Keratinocyte (primary cell): Measurements from ENCODE around the gene THAP3. TPM values are rescaled to one million over a fixed set of nuclear protein-coding genes. Genes with fewer than 3 reads are reported as not detected.
"Not testable (repeated sequence)": the region's sequence is repeated elsewhere in the genome, so short reads cannot be mapped to it uniquely, and the experiment has no call there.

Experiments
- DNase-seq: peaks from one replicate; pipeline ENCODE4 v3.0.0-alpha.2; 2011; ENCODE audit warnings: low read depth, missing footprints, low spot score
- FAIRE-seq: peaks from 2 replicates; lab custom pipeline; 2011; peaks lifted over from hg19 to GRCh38; lab: Jason Lieb, UNC
- H2AFZ ChIP-seq: 2 replicates; pipeline ENCODE4 v1.6.0; 2012; ENCODE audit warnings: low read length, control low read depth, inconsistent platforms; ENCODE audit not compliant: control insufficient read depth
- H3K27ac ChIP-seq: 2 replicates; pipeline ENCODE4 v1.5.1; 2011; ENCODE audit warnings: low read length; ENCODE audit not compliant: control insufficient read depth, insufficient read depth
- H3K27me3 ChIP-seq: 3 replicates; pipeline ENCODE4 v1.6.0; 2011; ENCODE audit warnings: low read length; ENCODE audit not compliant: control insufficient read depth, insufficient read depth; ENCODE audit errors: extremely low read depth
- H3K36me3 ChIP-seq, 2 experiments: 2 replicates in 1 of 2; 3 replicates in 1 of 2; pipeline ENCODE4 v1.5.1; 2011; ENCODE audit warnings: low read length in 2 of 2, mild to moderate bottlenecking in 1 of 2; ENCODE audit not compliant: control insufficient read depth in 2 of 2, insufficient read depth in 2 of 2; ENCODE audit errors: extremely low read depth in 1 of 2
- H3K4me1 ChIP-seq: 3 replicates; pipeline ENCODE4 v1.5.1; 2011; ENCODE audit warnings: low read length; ENCODE audit not compliant: control insufficient read depth, insufficient read depth; ENCODE audit errors: extremely low read depth
- H3K4me2 ChIP-seq: 3 replicates; pipeline ENCODE4 v1.6.0; 2011; ENCODE audit warnings: low read depth, low read length; ENCODE audit not compliant: control insufficient read depth, insufficient read depth; ENCODE audit errors: extremely low read depth
- H3K4me3 ChIP-seq, 3 experiments: fragments of 200-600 bp in 1 of 3; sonication (generic) in 1 of 3; 2 replicates in 2 of 3; 3 replicates in 1 of 3; pipeline ENCODE4 v1.5.1; 2011 to 2016; ENCODE audit warnings: low read length in 3 of 3, mild to moderate bottlenecking in 3 of 3, control low read depth in 2 of 3, inconsistent platforms in 1 of 3, low read depth in 1 of 3, mixed read lengths in 1 of 3, mixed run types in 1 of 3, moderate library complexity in 1 of 3; ENCODE audit not compliant: control insufficient read depth in 2 of 3, insufficient read depth in 2 of 3; ENCODE audit errors: extremely low read depth in 1 of 3
- H3K79me2 ChIP-seq: 2 replicates; pipeline ENCODE4 v1.6.0; 2012; ENCODE audit warnings: low read length; ENCODE audit not compliant: control insufficient read depth, insufficient read depth
- H3K9ac ChIP-seq: 3 replicates; pipeline ENCODE4 v1.6.0; 2011; ENCODE audit warnings: low read length; ENCODE audit not compliant: control insufficient read depth, insufficient read depth; ENCODE audit errors: extremely low read depth
- H3K9me1 ChIP-seq: 3 replicates; pipeline ENCODE4 v1.6.0; 2011; ENCODE audit warnings: low read length; ENCODE audit not compliant: control insufficient read depth, insufficient read depth; ENCODE audit errors: extremely low read depth
- H3K9me3 ChIP-seq: 2 replicates; pipeline ENCODE4 v1.5.1; 2012; ENCODE audit warnings: low read depth, low read length; ENCODE audit not compliant: control insufficient read depth
- H4K20me1 ChIP-seq: 3 replicates; pipeline ENCODE4 v1.6.0; 2011; ENCODE audit warnings: low read length; ENCODE audit not compliant: control insufficient read depth, insufficient read depth; ENCODE audit errors: extremely low read depth
- EZH2 ChIP-seq: IDR thresholded peaks from one replicate; pipeline ENCODE4 v1.6.1; 2012; ENCODE audit warnings: inconsistent platforms, mild to moderate bottlenecking, low read length, moderate library complexity
- dilution Hi-C: fragments of 300-500 bp; cut with MboI; formaldehyde crosslinking; loops from one replicate; pipeline ENCODE4 v1.7.0; 2020; ENCODE audit warnings: low sequenced_read_pairs; ENCODE audit not compliant: extremely low pct_ligation_motif_present
- polyA plus RNA-seq, 5 experiments: library from polyadenylated mRNA; depleted of rRNA in 3 of 5; stranded (reverse) in 3 of 5; stranded (forward) in 1 of 5; unstranded in 1 of 5; fragments of >200 nt; gene quantifications; 1 replicate in 1 of 5; 2 replicates in 3 of 5; 3 replicates in 1 of 5; pipeline versions ENCODE4 v1.2.1 to v1.2.3, GENCODE V29; 2011 to 2012; ENCODE audit warnings: missing spikeins in 2 of 5, low read depth in 1 of 5, low replicate concordance in 1 of 5
- TF ChIP-seq, protein P1 (sequence below), 3 experiments: IDR thresholded peaks in 1 of 3; conservative IDR thresholded peaks in 1 of 3; optimal IDR thresholded peaks in 1 of 3; 2 replicates in 2 of 3; 3 replicates in 1 of 3; pipeline versions ENCODE3 to v1.5.1; 2011; ENCODE audit warnings: low read length in 3 of 3, mild to moderate bottlenecking in 3 of 3, moderate library complexity in 2 of 3, control low read depth in 1 of 3, inconsistent platforms in 1 of 3; ENCODE audit not compliant: insufficient read depth in 2 of 3; ENCODE audit errors: extremely low read depth in 1 of 3

Gene THAP3
- polyA plus RNA-seq, 1 donor (not counting 4 experiments of a cell fraction or from before 2014, with no cell fraction given): 5.1 TPM

DNA sequence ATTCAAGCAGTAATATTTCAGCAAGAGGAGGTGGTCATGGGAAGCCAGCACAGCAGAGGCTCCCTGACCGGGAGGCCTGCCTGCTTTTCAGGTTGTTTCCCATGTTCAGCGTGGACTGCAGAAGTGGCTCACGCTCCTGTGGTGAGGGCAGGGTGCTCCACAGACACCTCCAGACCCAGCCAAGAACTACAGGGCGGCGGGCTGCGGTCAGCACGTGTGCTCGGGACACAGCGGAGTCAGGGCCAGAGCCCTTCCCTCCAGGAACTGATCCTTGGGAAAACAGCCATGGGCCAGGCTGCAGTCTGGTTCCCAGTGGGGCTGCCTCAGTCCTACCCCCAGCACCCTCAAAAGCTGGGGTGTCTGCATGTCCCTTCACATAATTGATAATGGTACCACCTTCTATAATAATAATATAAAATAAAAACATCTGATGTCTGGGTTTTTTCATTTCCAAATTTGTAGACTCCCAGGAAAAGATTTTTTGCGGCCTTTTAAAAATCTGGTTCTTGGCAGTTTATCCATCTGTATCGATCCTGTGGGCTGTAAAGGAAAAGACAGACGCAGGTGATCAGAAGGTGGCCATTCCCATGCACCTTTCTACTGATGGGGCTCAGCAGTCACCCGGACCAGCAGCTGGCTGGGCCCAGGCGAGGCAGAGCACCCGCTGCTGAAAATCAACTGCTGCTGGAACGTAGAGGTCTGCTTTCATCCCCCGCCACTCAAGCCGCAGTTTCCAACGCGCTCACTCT lies 10.7 kb downstream of the THAP3 start:
- no peak overlapping the region for H3K4me3 ChIP-seq
- FAIRE-seq: no peak
- no peak overlapping the region for H3K27ac ChIP-seq

DNA sequence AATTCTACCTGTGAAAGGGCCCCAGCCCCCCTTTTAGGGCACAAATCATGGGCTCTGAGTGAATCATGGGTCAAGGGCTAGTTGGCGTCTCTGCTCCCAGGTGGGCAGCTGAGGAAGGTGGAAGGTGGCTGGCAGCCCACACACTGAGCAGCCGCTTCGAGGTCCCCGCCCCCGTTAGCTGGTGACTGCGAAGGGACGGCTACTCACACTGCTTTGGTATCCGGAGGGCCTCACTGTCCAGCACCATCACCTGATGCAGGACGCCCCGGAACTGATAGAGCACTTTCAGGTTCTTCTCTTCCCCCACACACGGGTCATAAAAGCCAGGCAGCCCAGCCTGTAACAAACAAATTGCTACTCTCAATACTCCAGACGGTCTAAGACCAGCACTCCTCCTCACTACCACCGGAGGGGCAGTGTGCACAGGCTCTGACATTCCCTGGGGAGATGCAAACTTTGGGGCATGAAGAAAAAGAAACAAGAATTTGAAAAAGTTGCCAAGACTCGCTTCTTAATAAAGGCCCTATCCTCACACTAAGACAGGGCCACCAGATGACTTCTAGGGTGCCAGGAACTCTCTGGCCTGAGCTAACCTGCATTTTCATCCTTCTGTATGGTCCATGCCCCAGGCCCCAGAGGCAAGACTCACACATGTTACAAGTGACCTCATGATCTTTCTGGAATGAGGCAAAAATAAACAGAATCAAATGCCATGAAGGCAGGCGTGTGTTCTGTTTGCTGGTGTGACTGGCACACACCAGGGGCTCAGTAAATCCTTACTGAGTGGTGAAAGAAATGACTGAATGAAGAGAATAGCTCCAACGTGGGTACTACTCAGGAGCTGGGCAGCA lies 11.5 kb downstream of the THAP3 start:
- Histone ChIP-seq H3K9me3 (no peaks in the 10 kb centered on the region), H3K27me3 (no peaks in the 10 kb centered on the region), H3K4me1 (no peaks in the 10 kb centered on the region), H3K27ac (no peak overlapping the region), H4K20me1 (no peaks in the 10 kb centered on the region), H3K36me3 (peaks cover 37 to 45% of the 10 kb centered on the region in 2 experiments), H3K4me3 (no peak overlapping the region), H3K9ac (no peak overlapping the region), H3K9me1 (no peaks in the 10 kb centered on the region), H3K4me2 (no peak overlapping the region), H2AFZ (no peak overlapping the region), H3K79me2 (no peaks in the 10 kb centered on the region)
- dilution Hi-C loops: no loop called here
- FAIRE-seq (no peak), DNase-seq (no peak)
- TF ChIP-seq EZH2: no peak
- TF ChIP-seq, protein P1, sequence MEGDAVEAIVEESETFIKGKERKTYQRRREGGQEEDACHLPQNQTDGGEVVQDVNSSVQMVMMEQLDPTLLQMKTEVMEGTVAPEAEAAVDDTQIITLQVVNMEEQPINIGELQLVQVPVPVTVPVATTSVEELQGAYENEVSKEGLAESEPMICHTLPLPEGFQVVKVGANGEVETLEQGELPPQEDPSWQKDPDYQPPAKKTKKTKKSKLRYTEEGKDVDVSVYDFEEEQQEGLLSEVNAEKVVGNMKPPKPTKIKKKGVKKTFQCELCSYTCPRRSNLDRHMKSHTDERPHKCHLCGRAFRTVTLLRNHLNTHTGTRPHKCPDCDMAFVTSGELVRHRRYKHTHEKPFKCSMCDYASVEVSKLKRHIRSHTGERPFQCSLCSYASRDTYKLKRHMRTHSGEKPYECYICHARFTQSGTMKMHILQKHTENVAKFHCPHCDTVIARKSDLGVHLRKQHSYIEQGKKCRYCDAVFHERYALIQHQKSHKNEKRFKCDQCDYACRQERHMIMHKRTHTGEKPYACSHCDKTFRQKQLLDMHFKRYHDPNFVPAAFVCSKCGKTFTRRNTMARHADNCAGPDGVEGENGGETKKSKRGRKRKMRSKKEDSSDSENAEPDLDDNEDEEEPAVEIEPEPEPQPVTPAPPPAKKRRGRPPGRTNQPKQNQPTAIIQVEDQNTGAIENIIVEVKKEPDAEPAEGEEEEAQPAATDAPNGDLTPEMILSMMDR (optimal IDR thresholded peaks at IDR 0.05 in 1 of 3, IDR thresholded peaks at IDR 0.05 in 1 of 3, conservative IDR thresholded peaks at IDR 0.05 in 1 of 3; ENCODE audit: extremely low read depth in 1 of 3, insufficient read depth in 2 of 3, low read length in 3 of 3): no peak

More for the DNA sequence above, 10.7 kb downstream of the THAP3 start:
- H3K79me2 ChIP-seq: no peaks in the 10 kb centered on the region
- no peak for DNase-seq
- no peaks in the 10 kb centered on the region for H3K4me1 ChIP-seq
- H3K9ac ChIP-seq: no peak overlapping the region
- H3K27me3 ChIP-seq: no peaks in the 10 kb centered on the region
- no peak overlapping the region for H3K4me2 ChIP-seq
- peaks cover 38 to 45% of the 10 kb centered on the region in 2 experiments for H3K36me3 ChIP-seq
- TF ChIP-seq, protein P1 (optimal IDR thresholded peaks at IDR 0.05 in 1 of 3, IDR thresholded peaks at IDR 0.05 in 1 of 3, conservative IDR thresholded peaks at IDR 0.05 in 1 of 3; ENCODE audit: extremely low read depth in 1 of 3, insufficient read depth in 2 of 3, low read length in 3 of 3): no peak
- no peak for TF ChIP-seq EZH2
- dilution Hi-C loops: no loop called here
- H3K9me1 ChIP-seq: no peaks in the 10 kb centered on the region
- no peak overlapping the region for H2AFZ ChIP-seq
- no peaks in the 10 kb centered on the region for H3K9me3 ChIP-seq
- no peaks in the 10 kb centered on the region for H4K20me1 ChIP-seq

DNA sequence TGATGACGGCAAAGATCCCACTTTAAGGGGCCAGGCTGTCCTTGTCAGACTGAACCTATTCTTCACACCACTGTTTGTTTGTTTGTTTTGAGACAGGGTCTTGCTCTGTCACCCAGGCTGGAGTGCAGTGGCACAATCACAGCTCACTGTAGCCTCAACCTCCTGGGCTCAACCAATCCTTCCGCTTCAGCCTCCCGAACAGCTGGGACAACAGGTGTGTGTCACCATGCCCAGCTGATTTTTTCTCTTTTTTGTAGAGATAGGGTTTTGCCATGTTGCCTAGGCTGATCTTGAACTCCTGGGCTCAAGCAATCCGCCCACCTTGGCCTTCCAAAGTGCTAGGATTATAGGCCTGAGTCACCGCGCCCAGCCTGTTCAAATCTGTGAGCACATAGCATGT lies 12.1 kb downstream of the THAP3 start:
- H4K20me1 ChIP-seq, DNase-seq, H3K9me1 ChIP-seq, H3K4me3 ChIP-seq, FAIRE-seq, H3K27me3 ChIP-seq, H3K79me2 ChIP-seq, H3K4me2 ChIP-seq, H3K9ac ChIP-seq, H3K27ac ChIP-seq, H3K9me3 ChIP-seq, H2AFZ ChIP-seq, H3K4me1 ChIP-seq, dilution Hi-C loops: not testable (repeated sequence)
- H3K36me3 ChIP-seq: peaks cover 41 to 45% of the 10 kb centered on the region in 2 experiments
